Parathyroid adenoma (tissue), 2 donors: ENCODE data around the gene ANKRD13D.

Experiments
- H2AFZ ChIP-seq: fragments of 300-600 bp; sonication (generic); one replicate; pipeline ENCODE4 v1.7.0; 2017; ENCODE audit warnings: antibody characterized with exemption, mild to moderate bottlenecking
- H3K27ac ChIP-seq: fragments of 300-600 bp; sonication (generic); one replicate; pipeline ENCODE4 v1.7.0; 2017
- H3K27me3 ChIP-seq: fragments of 300-600 bp; sonication (generic); one replicate; pipeline ENCODE4 v1.7.0; 2017; ENCODE audit warnings: low read length; ENCODE audit not compliant: control insufficient read depth, insufficient read depth
- H3K36me3 ChIP-seq: fragments of 300-600 bp; sonication (generic); one replicate; pipeline ENCODE4 v1.7.0; 2017; ENCODE audit warnings: low read length; ENCODE audit not compliant: control insufficient read depth, insufficient read depth
- H3K4me1 ChIP-seq: fragments of 300-600 bp; sonication (generic); one replicate; pipeline ENCODE4 v1.7.0; 2017; ENCODE audit warnings: control low read depth
- H3K4me2 ChIP-seq: fragments of 300-600 bp; sonication (generic); one replicate; pipeline ENCODE4 v1.7.0; 2017; ENCODE audit warnings: low read length
- H3K4me3 ChIP-seq: fragments of 300-600 bp; sonication (generic); one replicate; pipeline ENCODE4 v1.7.0; 2017; ENCODE audit warnings: low read depth, low read length
- H3K79me2 ChIP-seq: fragments of 300-600 bp; sonication (generic); one replicate; pipeline ENCODE4 v1.7.0; 2017; ENCODE audit warnings: control low read depth
- H3K9ac ChIP-seq: fragments of 300-600 bp; sonication (generic); one replicate; pipeline ENCODE4 v1.7.0; 2017; ENCODE audit warnings: mild to moderate bottlenecking
- H3K9me3 ChIP-seq: fragments of 300-600 bp; sonication (generic); one replicate; pipeline ENCODE4 v1.7.0; 2017; ENCODE audit warnings: low read length; ENCODE audit not compliant: control insufficient read depth
- TF ChIP-seq, protein P1 (sequence below): fragments of 300-600 bp; sonication (generic); IDR thresholded peaks from one replicate; pipeline ENCODE4 v1.7.0; 2017; ENCODE audit warnings: antibody characterized with exemption, mild to moderate bottlenecking
- donor health status: primary hyperparathyroidism.

The ANKRD13D gene

DNA sequence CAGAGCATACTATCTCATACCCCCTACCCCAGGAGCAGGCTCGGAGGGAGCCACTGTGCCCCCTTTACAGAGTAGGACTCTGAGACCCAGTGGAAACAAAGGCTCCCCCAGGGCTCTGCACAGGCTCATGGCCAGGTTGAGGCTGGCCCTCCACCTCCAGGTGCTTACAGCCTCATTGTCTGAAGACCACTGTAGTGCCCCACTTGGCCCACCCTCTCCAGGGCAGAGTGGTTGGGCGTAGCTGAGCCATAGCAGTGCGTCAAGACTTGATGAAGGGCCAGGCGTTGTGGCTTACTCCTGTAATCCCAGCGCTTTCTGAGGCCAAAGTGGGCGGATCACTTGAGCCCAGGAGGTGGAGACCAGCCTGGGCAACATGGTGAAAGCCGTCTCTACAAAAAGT is 1.7 kb downstream of the ANKRD13D start:
- no peaks in the 10 kb centered on the region for H3K27me3 ChIP-seq
- TF ChIP-seq, protein P1, sequence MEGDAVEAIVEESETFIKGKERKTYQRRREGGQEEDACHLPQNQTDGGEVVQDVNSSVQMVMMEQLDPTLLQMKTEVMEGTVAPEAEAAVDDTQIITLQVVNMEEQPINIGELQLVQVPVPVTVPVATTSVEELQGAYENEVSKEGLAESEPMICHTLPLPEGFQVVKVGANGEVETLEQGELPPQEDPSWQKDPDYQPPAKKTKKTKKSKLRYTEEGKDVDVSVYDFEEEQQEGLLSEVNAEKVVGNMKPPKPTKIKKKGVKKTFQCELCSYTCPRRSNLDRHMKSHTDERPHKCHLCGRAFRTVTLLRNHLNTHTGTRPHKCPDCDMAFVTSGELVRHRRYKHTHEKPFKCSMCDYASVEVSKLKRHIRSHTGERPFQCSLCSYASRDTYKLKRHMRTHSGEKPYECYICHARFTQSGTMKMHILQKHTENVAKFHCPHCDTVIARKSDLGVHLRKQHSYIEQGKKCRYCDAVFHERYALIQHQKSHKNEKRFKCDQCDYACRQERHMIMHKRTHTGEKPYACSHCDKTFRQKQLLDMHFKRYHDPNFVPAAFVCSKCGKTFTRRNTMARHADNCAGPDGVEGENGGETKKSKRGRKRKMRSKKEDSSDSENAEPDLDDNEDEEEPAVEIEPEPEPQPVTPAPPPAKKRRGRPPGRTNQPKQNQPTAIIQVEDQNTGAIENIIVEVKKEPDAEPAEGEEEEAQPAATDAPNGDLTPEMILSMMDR = no peak
- no peaks in the 10 kb centered on the region for H3K36me3 ChIP-seq
- no peak overlapping the region for H3K4me2 ChIP-seq
- no peak overlapping the region for H2AFZ ChIP-seq
- H3K9ac ChIP-seq = no peak overlapping the region
- no peak overlapping the region for H3K27ac ChIP-seq
- no peaks in the 10 kb centered on the region for H3K9me3 ChIP-seq
- H3K4me1 ChIP-seq = peaks cover 11% of the 10 kb centered on the region
- H3K79me2 ChIP-seq = no peaks in the 10 kb centered on the region
- no peak overlapping the region for H3K4me3 ChIP-seq

DNA sequence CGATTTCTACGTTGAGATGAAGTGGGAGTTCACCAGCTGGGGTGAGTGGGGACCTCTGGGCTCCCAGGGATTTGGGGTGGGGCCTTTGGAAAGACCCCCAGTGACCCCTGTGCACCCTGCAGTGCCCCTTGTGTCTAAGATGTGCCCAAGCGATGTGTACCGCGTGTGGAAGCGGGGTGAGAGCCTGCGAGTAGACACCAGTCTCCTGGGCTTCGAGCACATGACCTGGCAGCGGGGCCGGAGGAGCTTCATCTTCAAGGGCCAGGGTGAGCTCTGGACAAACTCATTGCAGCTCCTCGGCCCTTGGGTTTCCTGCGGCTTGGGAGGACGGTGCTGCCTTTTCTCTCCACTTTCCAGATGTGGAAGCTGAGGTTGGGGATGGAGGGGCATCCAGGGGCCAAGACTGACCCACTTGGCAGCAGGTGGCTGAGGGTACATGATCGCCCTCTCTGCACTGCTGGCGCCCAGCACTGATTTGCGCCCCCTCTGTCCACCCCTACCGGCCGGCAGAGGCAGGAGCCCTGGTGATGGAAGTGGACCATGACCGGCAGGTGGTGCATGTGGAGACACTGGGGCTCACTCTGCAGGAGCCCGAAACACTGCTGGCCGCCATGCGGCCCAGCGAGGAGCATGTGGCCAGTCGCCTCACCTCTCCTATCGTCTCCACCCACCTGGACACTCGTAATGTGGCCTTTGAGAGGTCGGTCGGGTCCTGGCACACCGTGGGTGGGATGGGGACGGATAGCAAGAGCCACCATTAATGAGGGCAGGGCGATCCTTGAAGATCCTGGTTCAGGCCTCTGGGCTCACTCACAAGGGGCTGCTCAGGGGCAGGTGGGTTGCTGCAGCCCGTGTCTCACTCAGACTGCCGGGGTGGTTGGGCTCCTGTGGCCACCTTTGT is 2.6 kb downstream of the ANKRD13D start:
- Histone ChIP-seq H3K9ac (no peak overlapping the region), H3K4me2 (no peak overlapping the region), H3K4me1 (peaks cover 11% of the 10 kb centered on the region), H3K27me3 (no peaks in the 10 kb centered on the region), H3K79me2 (no peaks in the 10 kb centered on the region), H3K27ac (no peak overlapping the region), H3K9me3 (no peaks in the 10 kb centered on the region), H3K4me3 (no peak overlapping the region), H3K36me3 (no peaks in the 10 kb centered on the region), H2AFZ (no peak overlapping the region)
- TF ChIP-seq, protein P1 = no peak

DNA sequence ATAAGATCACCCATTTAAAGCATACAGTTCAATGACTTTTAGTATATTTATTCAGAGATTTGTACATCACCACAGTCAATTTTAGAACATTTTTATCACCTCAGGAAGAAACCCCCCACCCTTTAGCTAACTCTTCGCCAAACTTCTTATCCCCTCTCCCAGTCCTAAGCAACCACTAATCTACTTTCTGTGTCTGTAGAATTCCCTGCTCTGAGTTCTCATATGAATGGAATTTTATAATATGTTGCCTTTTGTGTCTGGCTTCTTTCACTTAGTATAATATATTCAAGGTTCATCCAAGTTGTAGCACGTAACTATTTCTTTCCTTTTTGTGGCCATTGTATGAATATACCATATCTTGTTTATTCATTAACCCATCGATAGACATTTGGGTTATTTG is 3.6 kb downstream of the ANKRD13D start:
- Histone ChIP-seq H3K4me3 (no peak overlapping the region), H3K4me1 (peaks cover 9% of the 10 kb centered on the region), H3K4me2 (no peak overlapping the region), H3K79me2 (no peaks in the 10 kb centered on the region), H3K27ac (no peak overlapping the region), H3K9me3 (no peaks in the 10 kb centered on the region), H3K36me3 (no peaks in the 10 kb centered on the region), H2AFZ (no peak overlapping the region), H3K9ac (no peak overlapping the region), H3K27me3 (no peaks in the 10 kb centered on the region)
- TF ChIP-seq, protein P1 = no peak

DNA sequence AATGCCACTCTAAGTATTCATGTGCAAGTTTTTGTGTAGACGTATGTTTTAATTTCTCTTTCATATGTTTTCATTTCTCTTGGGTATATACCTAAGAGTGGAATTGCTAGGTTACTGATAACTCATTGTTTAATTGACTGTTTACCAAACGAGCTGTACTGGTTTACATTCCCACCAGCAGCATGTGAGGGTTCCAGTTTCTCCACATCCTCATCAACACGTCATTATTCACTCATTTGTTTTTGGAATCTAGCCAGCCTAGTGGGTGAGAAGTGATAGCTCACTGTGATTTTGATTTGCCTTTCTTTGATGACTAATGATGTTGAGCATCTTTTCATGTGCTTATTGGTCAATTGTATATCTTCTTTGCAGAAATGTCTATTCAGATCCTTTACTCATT is 4.0 kb downstream of the ANKRD13D start:
- H3K36me3 ChIP-seq = no peaks in the 10 kb centered on the region
- H3K4me1 ChIP-seq = peaks cover 5% of the 10 kb centered on the region
- H3K27ac ChIP-seq = no peak overlapping the region

More for the DNA sequence above, 4.0 kb downstream of the ANKRD13D start:
- Histone ChIP-seq H3K27me3 (no peaks in the 10 kb centered on the region), H3K9me3 (no peaks in the 10 kb centered on the region), H2AFZ (no peak overlapping the region), H3K4me3 (no peak overlapping the region), H3K79me2 (no peaks in the 10 kb centered on the region), H3K9ac (no peak overlapping the region), H3K4me2 (no peak overlapping the region)
- TF ChIP-seq, protein P1 = no peak
